ENCODE measurements around the gene OR1D5.

DNA sequence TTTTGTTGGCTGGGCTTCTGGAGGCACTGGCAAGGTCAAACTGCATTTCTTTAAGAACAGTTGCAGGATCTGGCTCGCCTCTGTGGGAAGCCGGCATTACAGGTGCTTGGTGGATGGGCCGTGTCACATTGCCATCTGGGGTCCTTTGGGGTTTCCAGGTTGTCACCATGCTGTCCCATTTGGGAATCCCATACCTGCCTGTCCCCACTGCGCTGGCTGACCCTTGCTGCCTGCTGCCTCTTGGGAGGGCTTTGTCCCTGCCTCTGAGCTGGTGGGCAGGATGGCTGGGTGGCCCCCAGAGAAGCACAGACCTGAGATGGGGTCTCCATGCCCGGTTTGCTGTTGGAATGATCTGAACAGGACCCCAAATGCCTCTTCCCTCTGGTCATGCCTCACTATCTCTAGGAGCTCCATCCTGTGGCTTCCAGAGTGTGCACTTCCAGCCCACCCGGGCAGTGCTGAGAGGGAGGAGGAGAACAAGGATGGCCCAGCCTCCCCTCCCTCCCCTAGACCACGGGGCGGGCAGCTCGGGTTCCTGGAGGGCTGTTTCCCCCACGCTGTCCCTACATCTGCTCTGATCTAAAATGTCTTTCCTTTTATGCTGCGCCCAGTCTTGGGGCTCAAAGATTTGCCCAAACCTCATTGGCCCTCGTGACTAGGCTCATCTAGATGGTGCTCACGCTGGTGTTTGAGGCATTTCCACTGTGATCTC, 28.0 kb downstream of the OR1D5 start:
- no peak for TF ChIP-seq ZFP30 (CRISPR knock-in tag; IDR thresholded peaks at IDR 0.05)
- TF ChIP-seq ARNTL (CRISPR knock-in tag; IDR thresholded peaks at IDR 0.05; ENCODE audit: borderline replicate concordance, low read depth), result no peak
- TF ChIP-seq ZFP3 (CRISPR knock-in tag; IDR thresholded peaks at IDR 0.05), result no peak
- TF ChIP-seq TSHZ2 (CRISPR knock-in tag; IDR thresholded peaks at IDR 0.05), result no peak
- TF ChIP-seq CSDC2 (CRISPR knock-in tag; IDR thresholded peaks at IDR 0.05), result no peak
- TF ChIP-seq, protein P1, sequence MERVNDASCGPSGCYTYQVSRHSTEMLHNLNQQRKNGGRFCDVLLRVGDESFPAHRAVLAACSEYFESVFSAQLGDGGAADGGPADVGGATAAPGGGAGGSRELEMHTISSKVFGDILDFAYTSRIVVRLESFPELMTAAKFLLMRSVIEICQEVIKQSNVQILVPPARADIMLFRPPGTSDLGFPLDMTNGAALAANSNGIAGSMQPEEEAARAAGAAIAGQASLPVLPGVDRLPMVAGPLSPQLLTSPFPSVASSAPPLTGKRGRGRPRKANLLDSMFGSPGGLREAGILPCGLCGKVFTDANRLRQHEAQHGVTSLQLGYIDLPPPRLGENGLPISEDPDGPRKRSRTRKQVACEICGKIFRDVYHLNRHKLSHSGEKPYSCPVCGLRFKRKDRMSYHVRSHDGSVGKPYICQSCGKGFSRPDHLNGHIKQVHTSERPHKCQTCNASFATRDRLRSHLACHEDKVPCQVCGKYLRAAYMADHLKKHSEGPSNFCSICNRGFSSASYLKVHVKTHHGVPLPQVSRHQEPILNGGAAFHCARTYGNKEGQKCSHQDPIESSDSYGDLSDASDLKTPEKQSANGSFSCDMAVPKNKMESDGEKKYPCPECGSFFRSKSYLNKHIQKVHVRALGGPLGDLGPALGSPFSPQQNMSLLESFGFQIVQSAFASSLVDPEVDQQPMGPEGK (CRISPR knock-in tag; IDR thresholded peaks at IDR 0.05; ENCODE audit: borderline replicate concordance), result no peak
- no peak for TF ChIP-seq OSR1 (CRISPR knock-in tag; IDR thresholded peaks at IDR 0.05)
- TF ChIP-seq ZNF70 (CRISPR knock-in tag; IDR thresholded peaks at IDR 0.05), result no peak
- no peak for TF ChIP-seq RARB (CRISPR knock-in tag; IDR thresholded peaks at IDR 0.05)

Measured in SK-N-SH treated with all-trans-retinoic acid at 6 μM for 48 hours (cell line).